H9 (cell line): ENCODE data around the gene MCRIP1. TPM values are rescaled to one million over a fixed set of nuclear protein-coding genes. Genes with fewer than 3 reads are reported as not detected.

Experiments used
- DNase-seq: peaks from one replicate; pipeline ENCODE4 v3.0.0-alpha.2; 2017
- H2AFZ ChIP-seq: one replicate; pipeline ENCODE4 v1.6.1; 2013; ENCODE audit warnings: mild to moderate bottlenecking, low read length, control low read depth, moderate library complexity
- H2AK5ac ChIP-seq: 2 replicates; pipeline ENCODE4 v1.6.1; 2013; ENCODE audit warnings: low read length, control low read depth, mixed read lengths; ENCODE audit not compliant: insufficient read length
- H2BK120ac ChIP-seq: one replicate; pipeline ENCODE4 v1.6.1; 2013; ENCODE audit warnings: low read depth, mild to moderate bottlenecking, low read length, control low read depth, inconsistent platforms; ENCODE audit not compliant: poor library complexity, severe bottlenecking
- H2BK12ac ChIP-seq: 2 replicates; pipeline ENCODE4 v1.6.1; 2013; ENCODE audit warnings: low read length, control low read depth, mixed read lengths, low read depth; ENCODE audit not compliant: insufficient read length
- H2BK15ac ChIP-seq: 2 replicates; pipeline ENCODE4 v1.6.1; 2013; ENCODE audit warnings: low read depth, low read length, control low read depth
- H2BK20ac ChIP-seq: one replicate; pipeline ENCODE4 v1.6.1; 2013; ENCODE audit warnings: low read depth, mild to moderate bottlenecking, low read length, control low read depth, inconsistent platforms; ENCODE audit not compliant: poor library complexity, severe bottlenecking
- H2BK5ac ChIP-seq: 2 replicates; pipeline ENCODE4 v1.6.1; 2013; ENCODE audit warnings: low read length, control low read depth, mixed read lengths; ENCODE audit not compliant: insufficient read length
- H3K14ac ChIP-seq: 2 replicates; pipeline ENCODE4 v1.6.1; 2013; ENCODE audit warnings: low read length, control low read depth; ENCODE audit not compliant: insufficient read depth
- H3K18ac ChIP-seq: 2 replicates; pipeline ENCODE4 v1.6.1; 2013; ENCODE audit warnings: low read depth, mild to moderate bottlenecking, mixed read lengths, low read length, control low read depth; ENCODE audit not compliant: insufficient read length
- H3K23ac ChIP-seq: 2 replicates; pipeline ENCODE4 v1.6.1; 2013; ENCODE audit warnings: low read length, control low read depth, mixed read lengths, low read depth; ENCODE audit not compliant: insufficient read length
- H3K23me2 ChIP-seq: 2 replicates; pipeline ENCODE4 v1.6.1; 2013; ENCODE audit warnings: low read depth, mild to moderate bottlenecking, mixed read lengths, low read length, control low read depth; ENCODE audit not compliant: insufficient read length, poor library complexity, severe bottlenecking
- H3K27ac ChIP-seq: 2 replicates; pipeline ENCODE4 v1.5.1; 2013; ENCODE audit warnings: low read length, control low read depth, mixed read lengths, low read depth; ENCODE audit not compliant: insufficient read length
- H3K27me3 ChIP-seq: 2 replicates; pipeline ENCODE4 v1.6.1; 2013; ENCODE audit warnings: low read length, control low read depth, inconsistent platforms; ENCODE audit not compliant: insufficient read depth
- H3K4ac ChIP-seq: 2 replicates; pipeline ENCODE4 v1.6.1; 2013; ENCODE audit warnings: low read depth, mild to moderate bottlenecking, control low read depth, inconsistent platforms, low read length, moderate library complexity
- H3K4me1 ChIP-seq: 2 replicates; pipeline ENCODE4 v1.6.1; 2013; ENCODE audit warnings: low read length, control low read depth, inconsistent platforms; ENCODE audit not compliant: insufficient read depth
- H3K4me2 ChIP-seq: 2 replicates; pipeline ENCODE4 v1.6.1; 2013; ENCODE audit warnings: low read length, control low read depth, mixed read lengths; ENCODE audit not compliant: insufficient read length, insufficient read depth
- H3K56ac ChIP-seq: 2 replicates; pipeline ENCODE4 v1.6.1; 2013; ENCODE audit warnings: low read depth, mild to moderate bottlenecking, mixed read lengths, low read length, control low read depth; ENCODE audit not compliant: insufficient read length
- H3K79me1 ChIP-seq: 2 replicates; pipeline ENCODE4 v1.6.1; 2013; ENCODE audit warnings: low read depth, mild to moderate bottlenecking, moderate library complexity, low read length, control low read depth, inconsistent platforms; ENCODE audit not compliant: insufficient read depth, poor library complexity, severe bottlenecking
- H3K79me2 ChIP-seq: 2 replicates; pipeline ENCODE4 v1.6.1; 2013; ENCODE audit warnings: low read length, control low read depth, inconsistent platforms; ENCODE audit not compliant: insufficient read depth
- H3K9ac ChIP-seq: 2 replicates; pipeline ENCODE4 v1.6.1; 2013; ENCODE audit warnings: low read length, control low read depth, mixed read lengths; ENCODE audit not compliant: insufficient read length; ENCODE audit errors: extremely low read depth
- H3K9me3 ChIP-seq: one replicate; pipeline ENCODE4 v1.6.1; 2013; ENCODE audit warnings: low read depth, low read length, inconsistent platforms; ENCODE audit not compliant: control insufficient read depth
- H3T11ph ChIP-seq: one replicate; pipeline ENCODE4 v1.6.1; 2013; ENCODE audit warnings: mild to moderate bottlenecking, low read length, control low read depth, inconsistent platforms
- H4K20me1 ChIP-seq: one replicate; pipeline ENCODE4 v1.6.1; 2013; ENCODE audit not compliant: control insufficient read depth, insufficient read length, insufficient read depth
- H4K5ac ChIP-seq: 2 replicates; pipeline ENCODE4 v1.6.1; 2013; ENCODE audit warnings: low read depth, mild to moderate bottlenecking, mixed read lengths, low read length, control low read depth; ENCODE audit not compliant: insufficient read length
- H4K8ac ChIP-seq: replicated peaks from 2 replicates; pipeline ENCODE4 v1.6.1; 2013; ENCODE audit warnings: low read length, control low read depth, mixed read lengths, low read depth; ENCODE audit not compliant: insufficient read length
- H4K91ac ChIP-seq: 2 replicates; pipeline ENCODE4 v1.6.1; 2013; ENCODE audit warnings: low read depth, mild to moderate bottlenecking, moderate library complexity, mixed read lengths, low read length, control low read depth; ENCODE audit not compliant: insufficient read length
- H3K27ac Mint-ChIP-seq, 3 experiments: 2 replicates in 2 of 3; 3 replicates in 1 of 3; pipeline ENCODE4 v1.8.0; 2020 to 2021; ENCODE audit warnings: mixed read lengths in 3 of 3, mild to moderate bottlenecking in 1 of 3, moderate library complexity in 1 of 3
- H3K27me3 Mint-ChIP-seq: 2 replicates; pipeline ENCODE4 v1.8.0; 2021; ENCODE audit warnings: low read depth, mild to moderate bottlenecking, moderate library complexity, mixed read lengths
- H3K36me3 Mint-ChIP-seq, 3 experiments: 2 replicates in 2 of 3; 3 replicates in 1 of 3; pipeline ENCODE4 v1.8.0; 2020 to 2021; ENCODE audit warnings: low read depth in 3 of 3, mixed read lengths in 3 of 3; ENCODE audit not compliant: insufficient read depth in 1 of 3
- H3K4me1 Mint-ChIP-seq, 2 experiments: 2 replicates each; pipeline ENCODE4 v1.8.0; 2020; ENCODE audit warnings: mixed read lengths in 2 of 2
- H3K4me3 Mint-ChIP-seq, 2 experiments: 2 replicates in 1 of 2; 3 replicates in 1 of 2; pipeline ENCODE4 v1.8.0; 2020 to 2021; ENCODE audit warnings: mild to moderate bottlenecking in 2 of 2, mixed read lengths in 2 of 2, moderate library complexity in 1 of 2
- H3K9me3 Mint-ChIP-seq, 2 experiments: 2 replicates in 1 of 2; 3 replicates in 1 of 2; pipeline ENCODE4 v1.8.0; 2020; ENCODE audit warnings: mild to moderate bottlenecking in 2 of 2, mixed read lengths in 2 of 2, moderate library complexity in 1 of 2
- CTCF ChIP-seq: fragments of 200-600 bp; sonication (generic); conservative IDR thresholded peaks from 3 replicates; pipeline ENCODE4 v1.8.0; 2021; ENCODE audit warnings: antibody characterized with exemption, mild to moderate bottlenecking
- WGBS: extraction: QIAGEN DNeasy Blood & Tissue Kit; methylation state at CpG from one replicate; pipeline ENCODE4 v1.1.7; 2013; ENCODE audit warnings: missing lambda C conversion rate, low lambda C conversion rate, mixed read lengths; ENCODE audit not compliant: insufficient read length; ENCODE audit errors: extremely low coverage; 5-methylcytosine and 5-hydroxymethylcytosine counted together
- total RNA-seq: library from RNA; stranded (reverse); gene quantifications from 2 replicates; pipeline ENCODE4 v1.2.1, GENCODE V29; 2021

MCRIP1 gene
- total RNA-seq, 1 experiment from 2014 or later = 118 TPM

- no peak for TF ChIP-seq CTCF
- Histone ChIP-seq H4K20me1 (no peaks in the 10 kb centered on the region), H2BK5ac (no peak overlapping the region), H3K9me3 (no peaks in the 10 kb centered on the region), H3K14ac (no peak overlapping the region), H3K23me2 (no peaks in the 10 kb centered on the region), H4K8ac (no peak overlapping the region), H3T11ph (no peak overlapping the region), H3K79me1 (no peaks in the 10 kb centered on the region), H4K5ac (no peak overlapping the region), H3K4me2 (no peak overlapping the region), H3K23ac (no peak overlapping the region), H3K4me1 (no peaks in the 10 kb centered on the region), H2BK120ac (no peak overlapping the region), H2AFZ (no peak overlapping the region), H4K91ac (no peak overlapping the region), H3K79me2 (peaks cover 2% of the 10 kb centered on the region; the same call in 1 of the 2 replicates), H2AK5ac (no peak overlapping the region), H3K4ac (no peak overlapping the region), H2BK15ac (no peak overlapping the region), H2BK12ac (no peak overlapping the region), H2BK20ac (no peak overlapping the region), H3K27ac (no peak overlapping the region), H3K9ac (no peak overlapping the region), H3K27me3 (no peaks in the 10 kb centered on the region), H3K18ac (no peak overlapping the region), H3K56ac (no peak overlapping the region)
- Mint-ChIP-seq H3K4me1 (peaks cover 5 to 6% of the 10 kb centered on the region in 2 experiments; a peak in 3 of 4 replicates), H3K27ac (peak overlapping the region; percentile 34 to 61 (median 48); a peak in 3 of 7 replicates), H3K27me3 (no peaks in the 10 kb centered on the region), H3K9me3 (no peaks in the 10 kb centered on the region), H3K36me3 (peaks cover 15 to 41% (median 33%) of the 10 kb centered on the region in 3 experiments; a peak in 6 of 7 replicates), H3K4me3 (no peak overlapping the region; a peak in 1 of 5 replicates)
- no peak for DNase-seq
- WGBS = no CpG with 5 or more reads among the region's 15 CpGs
Measured at GRCh38 chr17:81841866-81842265, 8.8 kb upstream of the MCRIP1 start.
